ENCODE results near the gene JMJD6.

- TF ChIP-seq CTCF (optimal IDR thresholded peaks at IDR 0.05 in 1 of 3, IDR thresholded peaks at IDR 0.05 in 1 of 3, conservative IDR thresholded peaks at IDR 0.05 in 1 of 3; ENCODE audit: extremely low read depth in 1 of 3, insufficient read depth in 2 of 3, low read length in 3 of 3): no peak
- no peak for TF ChIP-seq EZH2 (IDR thresholded peaks at IDR 0.05; ENCODE audit: low read length)
Measured at GRCh38 chr17:76691379-76692191, 34.8 kb downstream of the JMJD6 start.
